KMS-11 (cell line): Measurements from ENCODE around the gene DLK1.

Source experiments
- H2AFZ ChIP-seq: fragments of 200-600 bp; sonication (generic); 2 replicates; pipeline ENCODE4 v1.6.1; 2016; ENCODE audit warnings: antibody characterized with exemption, mixed run types, low read depth
- H3K27ac ChIP-seq: fragments of 200-600 bp; sonication (generic); 2 replicates; pipeline ENCODE4 v1.6.1; 2016; ENCODE audit warnings: mild to moderate bottlenecking, mixed run types
- H3K27me3 ChIP-seq: fragments of 200-600 bp; sonication (generic); 2 replicates; pipeline ENCODE4 v1.6.1; 2017; ENCODE audit warnings: mild to moderate bottlenecking, low read depth, mixed run types, moderate library complexity; ENCODE audit not compliant: insufficient read depth
- H3K36me3 ChIP-seq: fragments of 200-600 bp; sonication (generic); 2 replicates; pipeline ENCODE4 v1.6.1; 2017; ENCODE audit warnings: mild to moderate bottlenecking, mixed run types; ENCODE audit not compliant: insufficient read depth
- H3K4me1 ChIP-seq: fragments of 200-600 bp; sonication (generic); 2 replicates; pipeline ENCODE4 v1.6.1; 2016; ENCODE audit warnings: mild to moderate bottlenecking, low read depth, mixed run types; ENCODE audit not compliant: poor library complexity, severe bottlenecking
- H3K4me2 ChIP-seq: fragments of 200-600 bp; sonication (generic); 2 replicates; pipeline ENCODE4 v1.7.0; 2016; ENCODE audit warnings: mild to moderate bottlenecking, mixed run types
- H3K4me3 ChIP-seq: fragments of 200-600 bp; sonication (generic); IDR thresholded peaks from 2 replicates; pipeline ENCODE4 v1.6.1; 2017; ENCODE audit warnings: low read depth, low read length, mixed read lengths; ENCODE audit not compliant: insufficient read depth
- H3K79me2 ChIP-seq: fragments of 200-600 bp; sonication (generic); 2 replicates; pipeline ENCODE4 v1.6.1; 2016; ENCODE audit warnings: low read depth, mixed run types; ENCODE audit not compliant: insufficient read depth
- H3K9ac ChIP-seq: fragments of 200-600 bp; sonication (generic); 2 replicates; pipeline ENCODE4 v1.6.1; 2016; ENCODE audit warnings: mild to moderate bottlenecking, mixed run types
- H4K20me1 ChIP-seq: fragments of 200-600 bp; sonication (generic); 2 replicates; pipeline ENCODE4 v1.6.1; 2016; ENCODE audit warnings: mild to moderate bottlenecking, mixed run types; ENCODE audit not compliant: insufficient read depth
- TF ChIP-seq, protein P1 (sequence below): fragments of 200-600 bp; sonication (generic); conservative IDR thresholded peaks from 2 replicates; pipeline ENCODE4 v1.6.1; 2017; ENCODE audit warnings: low read depth, mild to moderate bottlenecking, antibody characterized with exemption, low read length, moderate library complexity, mixed read lengths

DLK1 gene

DNA sequence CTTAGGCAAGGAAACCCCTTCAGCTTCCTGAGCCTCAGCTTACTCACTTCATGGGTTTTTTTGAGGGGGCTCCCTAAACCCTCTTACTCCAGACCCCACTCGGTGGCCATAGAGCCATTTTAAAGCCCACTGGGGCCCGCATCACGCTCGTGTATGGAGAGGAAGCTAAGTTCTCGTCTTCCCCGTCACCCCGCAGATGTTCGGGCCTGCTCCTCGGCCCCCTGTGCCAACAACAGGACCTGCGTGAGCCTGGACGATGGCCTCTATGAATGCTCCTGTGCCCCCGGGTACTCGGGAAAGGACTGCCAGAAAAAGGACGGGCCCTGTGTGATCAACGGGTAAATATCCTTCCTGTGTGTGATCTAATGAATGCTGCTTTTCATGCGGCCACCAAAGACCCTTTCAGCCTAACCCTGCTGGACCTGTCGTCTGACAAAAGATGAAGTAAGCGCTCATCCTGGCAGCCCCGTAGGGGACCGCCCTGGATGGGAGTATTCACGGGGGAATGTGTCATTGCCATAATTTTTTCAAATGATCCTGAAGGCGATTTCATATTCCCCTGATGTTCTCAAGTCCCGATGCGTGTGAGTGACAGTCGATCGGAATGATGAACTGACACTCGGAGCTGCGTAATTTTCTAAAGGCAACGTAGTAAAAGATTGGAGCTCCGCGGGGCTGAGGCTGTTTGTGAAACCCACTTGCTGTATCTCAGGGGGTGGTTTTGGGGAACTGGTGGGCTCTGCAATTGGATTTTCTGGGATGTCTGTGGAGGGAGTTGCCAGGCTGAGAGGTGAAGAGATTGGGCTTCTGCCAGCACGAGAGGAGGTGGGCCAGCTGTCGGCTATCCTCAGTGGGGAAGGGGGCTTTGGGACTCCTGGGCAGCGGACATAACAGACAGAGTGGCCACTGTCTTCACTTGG, 5.4 kb downstream of the DLK1 start:
- Histone ChIP-seq H4K20me1 (no peaks in the 10 kb centered on the region), H3K79me2 (no peaks in the 10 kb centered on the region), H3K9ac (no peak overlapping the region), H3K27me3 (peaks cover 17% of the 10 kb centered on the region; the same call in 1 of the 2 replicates), H3K4me3 (no peak overlapping the region), H2AFZ (no peak overlapping the region), H3K36me3 (no peaks in the 10 kb centered on the region), H3K27ac (no peak overlapping the region), H3K4me1 (no peaks in the 10 kb centered on the region), H3K4me2 (no peak overlapping the region)
- TF ChIP-seq, protein P1, sequence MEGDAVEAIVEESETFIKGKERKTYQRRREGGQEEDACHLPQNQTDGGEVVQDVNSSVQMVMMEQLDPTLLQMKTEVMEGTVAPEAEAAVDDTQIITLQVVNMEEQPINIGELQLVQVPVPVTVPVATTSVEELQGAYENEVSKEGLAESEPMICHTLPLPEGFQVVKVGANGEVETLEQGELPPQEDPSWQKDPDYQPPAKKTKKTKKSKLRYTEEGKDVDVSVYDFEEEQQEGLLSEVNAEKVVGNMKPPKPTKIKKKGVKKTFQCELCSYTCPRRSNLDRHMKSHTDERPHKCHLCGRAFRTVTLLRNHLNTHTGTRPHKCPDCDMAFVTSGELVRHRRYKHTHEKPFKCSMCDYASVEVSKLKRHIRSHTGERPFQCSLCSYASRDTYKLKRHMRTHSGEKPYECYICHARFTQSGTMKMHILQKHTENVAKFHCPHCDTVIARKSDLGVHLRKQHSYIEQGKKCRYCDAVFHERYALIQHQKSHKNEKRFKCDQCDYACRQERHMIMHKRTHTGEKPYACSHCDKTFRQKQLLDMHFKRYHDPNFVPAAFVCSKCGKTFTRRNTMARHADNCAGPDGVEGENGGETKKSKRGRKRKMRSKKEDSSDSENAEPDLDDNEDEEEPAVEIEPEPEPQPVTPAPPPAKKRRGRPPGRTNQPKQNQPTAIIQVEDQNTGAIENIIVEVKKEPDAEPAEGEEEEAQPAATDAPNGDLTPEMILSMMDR = no peak

GRCh38 chr14:100732766-100733100, 6.0 kb downstream of the DLK1 start:
- TF ChIP-seq, protein P1 = no peak
- Histone ChIP-seq H3K27ac (no peak overlapping the region), H4K20me1 (no peaks in the 10 kb centered on the region), H3K27me3 (peaks cover 17% of the 10 kb centered on the region; the same call in 1 of the 2 replicates), H2AFZ (no peak overlapping the region), H3K4me3 (no peak overlapping the region), H3K4me2 (no peak overlapping the region), H3K4me1 (no peaks in the 10 kb centered on the region), H3K9ac (no peak overlapping the region), H3K79me2 (no peaks in the 10 kb centered on the region), H3K36me3 (no peaks in the 10 kb centered on the region)

DNA sequence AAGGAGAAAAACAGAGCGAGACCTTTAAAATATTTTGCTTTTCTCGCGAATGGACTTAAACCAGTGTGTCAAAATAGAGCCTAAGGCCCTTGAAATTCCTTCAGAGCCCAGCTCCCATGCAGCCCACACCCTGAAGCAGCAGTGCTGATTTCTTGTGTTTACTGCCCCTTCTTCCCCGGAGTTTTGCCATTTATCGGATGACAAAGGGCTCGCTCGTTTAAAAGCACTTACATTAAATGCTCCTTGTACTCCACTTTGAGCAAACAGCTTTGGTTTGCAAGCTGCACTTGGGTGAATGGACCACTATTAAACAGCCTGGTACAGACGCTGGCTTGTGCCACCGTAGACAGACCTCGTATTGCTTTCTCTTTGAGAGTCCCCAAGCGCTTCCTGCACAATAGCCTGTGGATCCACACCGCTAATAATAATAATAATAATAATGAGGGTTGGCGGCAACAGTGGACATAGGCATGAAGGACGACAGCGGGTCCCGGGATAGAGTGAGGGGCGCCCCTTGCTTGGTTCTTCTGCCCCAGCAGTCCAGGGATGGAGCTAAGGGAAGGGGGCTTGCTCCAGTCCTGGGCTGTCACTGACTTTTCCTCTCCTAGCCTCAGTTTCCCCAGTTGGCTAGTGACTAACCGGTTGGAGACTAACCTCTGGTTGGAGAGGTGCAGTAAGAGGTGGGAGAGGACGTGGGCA, 6.6 kb downstream of the DLK1 start:
- H2AFZ ChIP-seq = no peak overlapping the region
- no peaks in the 10 kb centered on the region for H3K4me1 ChIP-seq
- H3K4me3 ChIP-seq = no peak overlapping the region
- no peak overlapping the region for H3K27ac ChIP-seq
- TF ChIP-seq, protein P1 = no peak
- H3K27me3 ChIP-seq = peaks cover 17% of the 10 kb centered on the region; the same call in 1 of the 2 replicates
- no peaks in the 10 kb centered on the region for H4K20me1 ChIP-seq
- H3K9ac ChIP-seq = no peak overlapping the region
- H3K79me2 ChIP-seq = no peaks in the 10 kb centered on the region
- no peaks in the 10 kb centered on the region for H3K36me3 ChIP-seq
- H3K4me2 ChIP-seq = no peak overlapping the region

DNA sequence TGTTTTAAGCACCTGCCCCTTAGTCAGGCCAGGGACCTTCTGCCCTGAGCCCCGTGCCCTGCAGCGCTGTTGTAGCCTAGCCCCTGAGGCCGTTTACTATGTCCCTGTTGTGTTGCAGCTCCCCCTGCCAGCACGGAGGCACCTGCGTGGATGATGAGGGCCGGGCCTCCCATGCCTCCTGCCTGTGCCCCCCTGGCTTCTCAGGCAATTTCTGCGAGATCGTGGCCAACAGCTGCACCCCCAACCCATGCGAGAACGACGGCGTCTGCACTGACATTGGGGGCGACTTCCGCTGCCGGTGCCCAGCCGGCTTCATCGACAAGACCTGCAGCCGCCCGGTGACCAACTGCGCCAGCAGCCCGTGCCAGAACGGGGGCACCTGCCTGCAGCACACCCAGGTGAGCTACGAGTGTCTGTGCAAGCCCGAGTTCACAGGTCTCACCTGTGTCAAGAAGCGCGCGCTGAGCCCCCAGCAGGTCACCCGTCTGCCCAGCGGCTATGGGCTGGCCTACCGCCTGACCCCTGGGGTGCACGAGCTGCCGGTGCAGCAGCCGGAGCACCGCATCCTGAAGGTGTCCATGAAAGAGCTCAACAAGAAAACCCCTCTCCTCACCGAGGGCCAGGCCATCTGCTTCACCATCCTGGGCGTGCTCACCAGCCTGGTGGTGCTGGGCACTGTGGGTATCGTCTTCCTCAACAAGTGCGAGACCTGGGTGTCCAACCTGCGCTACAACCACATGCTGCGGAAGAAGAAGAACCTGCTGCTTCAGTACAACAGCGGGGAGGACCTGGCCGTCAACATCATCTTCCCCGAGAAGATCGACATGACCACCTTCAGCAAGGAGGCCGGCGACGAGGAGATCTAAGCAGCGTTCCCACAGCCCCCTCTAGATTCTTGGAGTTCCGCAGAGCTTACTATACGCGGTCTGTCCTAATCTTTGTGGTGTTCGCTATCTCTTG, 7.6 kb downstream of the DLK1 start:
- H3K4me3 ChIP-seq = no peak overlapping the region
- no peaks in the 10 kb centered on the region for H3K79me2 ChIP-seq
- no peak overlapping the region for H2AFZ ChIP-seq
- no peaks in the 10 kb centered on the region for H4K20me1 ChIP-seq
- H3K27me3 ChIP-seq = peaks cover 18% of the 10 kb centered on the region; the same call in 1 of the 2 replicates
- H3K4me2 ChIP-seq = no peak overlapping the region
- H3K9ac ChIP-seq = no peak overlapping the region
- no peak overlapping the region for H3K27ac ChIP-seq
- TF ChIP-seq, protein P1 = no peak
- H3K4me1 ChIP-seq = no peaks in the 10 kb centered on the region
- H3K36me3 ChIP-seq = no peaks in the 10 kb centered on the region
